Stimulated activated naive CD4-positive, alpha-beta T cell (primary cell): ENCODE data around the gene IDH2.
"Not testable (repeated sequence)": the region's sequence is repeated elsewhere in the genome, so short reads cannot be mapped to it uniquely, and the experiment has no call there.

Experiments
- DNase-seq, 6 experiments: peaks; one replicate each; lab custom pipeline; 2025; lab: John Stamatoyannopoulos, UW

Gene IDH2

GRCh38 chr15:90084876-90085423, 17.3 kb downstream of the IDH2 start:
- no peak for DNase-seq

GRCh38 chr15:90083954-90084607, 18.2 kb downstream of the IDH2 start:
- no peak for DNase-seq

- DNase-seq: no peak
Observed at GRCh38 chr15:90083419-90083818, 18.8 kb downstream of the IDH2 start.

GRCh38 chr15:90082140-90082715, 20.0 kb downstream of the IDH2 start:
- DNase-seq: no peak

GRCh38 chr15:90080818-90081393, 21.4 kb downstream of the IDH2 start:
- no peak for DNase-seq

- DNase-seq: no peak
Observed at GRCh38 chr15:90080458-90080755, 21.9 kb downstream of the IDH2 start.

- DNase-seq: no peak
Observed at GRCh38 chr15:90079619-90080457, 22.4 kb downstream of the IDH2 start.

- no peak for DNase-seq
Observed at GRCh38 chr15:90078965-90079364, 23.3 kb downstream of the IDH2 start.

GRCh38 chr15:90076716-90077115, 25.6 kb downstream of the IDH2 start:
- DNase-seq: no peak

GRCh38 chr15:90075420-90076289, 26.6 kb downstream of the IDH2 start:
- DNase-seq: no peak

GRCh38 chr15:90074916-90075315, 27.4 kb downstream of the IDH2 start:
- no peak for DNase-seq

GRCh38 chr15:90074023-90074422, 28.2 kb downstream of the IDH2 start:
- DNase-seq: no peak

GRCh38 chr15:90072978-90073640, 29.2 kb downstream of the IDH2 start:
- DNase-seq: no peak

GRCh38 chr15:90071220-90071807, 31.0 kb downstream of the IDH2 start:
- peak; percentile 47 to 81 (median 66) for DNase-seq

GRCh38 chr15:90070623-90071022, 31.6 kb downstream of the IDH2 start:
- DNase-seq: not testable (repeated sequence)

GRCh38 chr15:90067953-90068606, 34.2 kb downstream of the IDH2 start:
- DNase-seq: no peak

- DNase-seq: no peak
Observed at GRCh38 chr15:90067181-90067952, 34.9 kb downstream of the IDH2 start.

- DNase-seq: no peak
Observed at GRCh38 chr15:90065682-90066049, 36.6 kb downstream of the IDH2 start.

GRCh38 chr15:90064911-90065681, 37.2 kb downstream of the IDH2 start:
- peak in 4 of 6 experiments; percentile 9 to 79 (median 70) for DNase-seq
